ENCODE data around the gene NLRP9.
"Not testable (repeated sequence)": the region's sequence is repeated elsewhere in the genome, so short reads cannot be mapped to it uniquely, and the experiment has no call there.

Gene NLRP9

GRCh38 chr19:55738302-55738701 lies at the start of gene NLRP9:
Gene NLRP9 (minus strand): TSS chr19:55738402. CDS start chr19:55738374, 28 bp downstream.
- DNase-seq (ENCODE audit: low read depth) = no peak

GRCh38 chr19:55781112-55781511 lies 42.9 kb upstream of the NLRP9 start:
- DNase-seq (ENCODE audit: low read depth) = no peak

DNA sequence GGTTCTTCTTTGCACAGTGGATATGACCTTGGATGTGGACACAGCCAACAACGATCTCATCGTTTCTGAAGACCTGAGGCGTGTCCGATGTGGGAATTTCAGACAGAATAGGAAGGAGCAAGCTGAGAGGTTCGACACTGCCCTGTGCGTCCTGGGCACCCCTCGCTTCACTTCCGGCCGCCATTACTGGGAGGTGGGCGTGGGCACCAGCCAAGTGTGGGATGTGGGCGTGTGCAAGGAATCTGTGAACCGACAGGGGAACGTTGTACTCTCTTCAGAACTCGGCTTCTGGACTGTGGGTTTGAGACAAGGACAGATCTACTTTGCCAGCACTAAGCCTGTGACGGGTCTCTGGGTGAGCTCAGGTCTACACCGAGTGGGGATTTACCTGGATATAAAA lies 40.1 kb upstream of the NLRP9 start:
- DNase-seq (ENCODE audit: low read depth) = no peak

GRCh38 chr19:55777528-55777927 lies 39.3 kb upstream of the NLRP9 start:
- DNase-seq (ENCODE audit: low read depth) = no peak

- DNase-seq (ENCODE audit: low read depth) = not testable (repeated sequence)
Observed at GRCh38 chr19:55769632-55770031, 31.4 kb upstream of the NLRP9 start.

- DNase-seq (ENCODE audit: low read depth) = not testable (repeated sequence)
Observed at GRCh38 chr19:55768818-55769217, 30.6 kb upstream of the NLRP9 start, which contains the start of gene RFPL4AL1. Gene RFPL4AL1 (plus strand): TSS chr19:55769118. CDS start chr19:55771805, 2,687 bp downstream.

- DNase-seq (ENCODE audit: low read depth) = no peak
Observed at GRCh38 chr19:55766466-55766865, 28.3 kb upstream of the NLRP9 start.

- not testable (repeated sequence) for DNase-seq (ENCODE audit: low read depth)
Observed at GRCh38 chr19:55758797-55759196, 20.6 kb upstream of the NLRP9 start, which contains the start of gene RFPL4A. Gene RFPL4A (plus strand): TSS chr19:55759097. CDS start chr19:55761801, 2,704 bp downstream.

GRCh38 chr19:55756808-55757207 lies 18.6 kb upstream of the NLRP9 start:
- not testable (repeated sequence) for DNase-seq (ENCODE audit: low read depth)

DNA sequence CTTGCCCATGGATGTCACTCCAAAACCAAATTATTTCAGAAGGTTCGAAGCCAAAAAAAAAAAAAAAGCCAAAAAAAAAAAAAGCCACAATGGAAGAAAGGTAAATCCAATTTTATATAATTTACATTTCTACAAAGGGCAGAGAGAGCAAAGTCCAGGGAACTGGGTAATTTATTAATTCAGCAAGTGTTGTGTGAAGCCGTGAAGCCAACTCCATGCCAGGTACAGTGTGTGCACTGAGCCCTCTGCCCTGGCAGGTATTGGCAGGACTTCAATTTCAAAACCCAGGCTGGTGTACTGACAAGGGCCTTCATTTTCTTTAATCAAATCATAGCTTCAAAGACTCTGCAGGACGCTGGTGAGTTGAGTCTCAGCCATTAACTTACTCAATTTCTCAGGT lies 15.2 kb upstream of the NLRP9 start:
- DNase-seq (ENCODE audit: low read depth) = no peak

GRCh38 chr19:55750715-55751114 lies 12.5 kb upstream of the NLRP9 start:
- DNase-seq (ENCODE audit: low read depth) = no peak

GRCh38 chr19:55730378-55730777 lies 7.8 kb downstream of the NLRP9 start:
- not testable (repeated sequence) for DNase-seq (ENCODE audit: low read depth)

GRCh38 chr19:55723491-55723890 lies 14.7 kb downstream of the NLRP9 start:
- no peak for DNase-seq (ENCODE audit: low read depth)

GRCh38 chr19:55720801-55721200 lies 17.4 kb downstream of the NLRP9 start:
- no peak for DNase-seq (ENCODE audit: low read depth)

GRCh38 chr19:55720214-55720746 lies 17.9 kb downstream of the NLRP9 start:
- DNase-seq (ENCODE audit: low read depth) = no peak

GRCh38 chr19:55717879-55718711 lies 20.1 kb downstream of the NLRP9 start:
- not testable (repeated sequence) for DNase-seq (ENCODE audit: low read depth)

- DNase-seq (ENCODE audit: low read depth) = no peak
Observed at GRCh38 chr19:55717251-55717650, 21.0 kb downstream of the NLRP9 start.

DNA sequence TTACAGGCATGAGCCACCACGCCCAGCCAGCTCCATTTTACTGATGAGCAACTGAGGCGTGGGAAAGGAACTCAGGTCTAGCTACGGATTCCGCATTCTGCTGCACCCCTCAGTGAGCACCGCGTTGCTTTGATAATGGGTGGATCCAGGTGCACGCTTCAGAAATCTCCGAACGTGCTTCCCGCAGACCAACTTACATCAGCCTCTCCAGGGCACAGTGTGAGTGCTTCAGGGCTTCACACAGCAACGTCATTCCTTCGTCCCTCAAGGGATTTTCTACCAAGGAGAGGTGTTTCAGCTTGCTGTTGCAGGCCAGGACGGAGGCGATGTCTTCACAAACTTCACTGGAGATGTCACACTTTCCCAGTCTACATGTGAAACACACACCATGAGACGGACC lies 21.7 kb downstream of the NLRP9 start:
- no peak for DNase-seq (ENCODE audit: low read depth)

- DNase-seq (ENCODE audit: low read depth) = no peak
Observed at GRCh38 chr19:55712804-55713631, 25.2 kb downstream of the NLRP9 start.

- no peak for DNase-seq (ENCODE audit: low read depth)
Observed at GRCh38 chr19:55711719-55712118, 26.5 kb downstream of the NLRP9 start.

DNA sequence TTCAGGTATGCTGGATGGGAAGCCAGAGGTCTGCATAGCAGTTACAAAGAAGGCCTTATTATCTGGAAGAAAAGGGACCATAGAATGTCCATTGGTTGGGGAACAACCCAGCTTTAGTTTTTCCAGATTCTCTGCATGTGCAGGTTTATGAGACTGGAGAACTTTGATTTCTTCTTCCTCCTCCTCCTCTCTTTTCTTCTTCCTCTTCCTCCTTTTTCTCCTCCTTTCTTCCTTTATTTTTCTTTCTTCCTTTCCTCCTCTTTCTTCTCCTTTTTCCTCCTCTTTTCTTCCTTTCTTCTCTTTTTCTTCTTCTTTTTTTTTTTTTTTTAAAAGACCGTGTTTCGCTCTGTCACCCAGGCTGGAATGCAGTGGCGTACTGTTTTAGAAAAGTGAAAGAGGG lies 32.2 kb downstream of the NLRP9 start:
- DNase-seq (ENCODE audit: low read depth) = no peak

- DNase-seq (ENCODE audit: low read depth) = no peak
Observed at GRCh38 chr19:55704494-55705245, 33.5 kb downstream of the NLRP9 start.

Data from EH (cell line).